ENCODE measurements around the gene FRMD6. TPM values are rescaled to one million over a fixed set of nuclear protein-coding genes. Genes with fewer than 3 reads are reported as not detected.

The FRMD6 gene
- 172 and 266 TPM in 2 replicates for total RNA-seq

DNA sequence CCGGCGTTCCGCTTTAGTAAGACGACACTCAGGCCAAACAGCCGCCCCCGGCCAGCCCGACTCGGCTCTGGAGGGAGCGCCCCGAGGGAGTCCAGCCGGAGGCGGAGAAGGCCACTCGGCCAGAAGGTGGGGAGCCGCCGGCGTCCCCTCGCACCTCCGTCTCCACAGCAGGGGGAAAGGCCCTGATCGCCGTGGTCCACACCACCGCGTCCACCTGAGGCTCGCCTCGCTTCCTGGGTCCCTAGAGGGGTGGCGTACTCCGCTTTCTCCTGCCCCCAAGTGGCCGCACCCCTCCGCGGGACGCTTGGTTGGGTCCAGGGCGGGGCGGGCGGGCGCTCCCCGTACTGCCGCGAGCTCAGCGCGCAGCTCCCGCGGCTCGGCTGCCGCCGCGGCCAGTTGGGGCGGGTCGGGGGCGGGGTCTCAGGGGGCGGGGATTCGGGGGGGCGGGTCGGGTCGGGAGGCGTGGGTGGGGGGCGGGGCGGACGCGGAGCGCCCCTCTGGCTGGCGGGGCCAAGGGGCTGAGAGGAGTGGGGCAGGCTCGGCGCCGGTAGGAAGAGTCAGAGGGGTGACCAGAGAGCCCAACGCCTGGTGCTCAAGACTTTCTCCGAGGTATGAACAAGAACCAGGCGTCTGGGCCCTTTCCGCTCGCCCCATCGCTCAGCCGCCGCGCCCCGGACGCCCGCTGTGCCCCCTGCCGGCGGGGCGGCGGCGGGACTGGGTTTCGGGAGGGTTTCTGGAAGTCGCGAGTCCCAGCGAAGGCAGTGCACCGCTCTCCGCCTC lies at the start of gene FRMD6:
Gene FRMD6 (plus strand): TSS at position 523 of the 780 bp plus-strand sequence. CDS start 37,927 bp downstream, outside the sequence.

Other genes starting within 250 kb of the FRMD6 start
- not detected in 2 replicates for gene GNG2, start 208.7 kb downstream of the FRMD6 start, total RNA-seq